Forelimb muscle (tissue), 1 donor: ENCODE data around the gene AQP1. TPM values are rescaled to one million over a fixed set of nuclear protein-coding genes. Genes with fewer than 3 reads are reported as not detected.

Source experiments
- DNase-seq: peaks from one replicate; pipeline ENCODE4 v3.0.0-alpha.2; 2013; ENCODE audit warnings: low read depth
- polyA plus RNA-seq: library from polyadenylated mRNA; unstranded; fragments of 120-200 nt; gene quantifications from one replicate; pipeline ENCODE4 v1.2.1, GENCODE V29; 2013; ENCODE audit not compliant: insufficient read length

AQP1 gene
- polyA plus RNA-seq, 1 donor, result 91.6 TPM

DNA sequence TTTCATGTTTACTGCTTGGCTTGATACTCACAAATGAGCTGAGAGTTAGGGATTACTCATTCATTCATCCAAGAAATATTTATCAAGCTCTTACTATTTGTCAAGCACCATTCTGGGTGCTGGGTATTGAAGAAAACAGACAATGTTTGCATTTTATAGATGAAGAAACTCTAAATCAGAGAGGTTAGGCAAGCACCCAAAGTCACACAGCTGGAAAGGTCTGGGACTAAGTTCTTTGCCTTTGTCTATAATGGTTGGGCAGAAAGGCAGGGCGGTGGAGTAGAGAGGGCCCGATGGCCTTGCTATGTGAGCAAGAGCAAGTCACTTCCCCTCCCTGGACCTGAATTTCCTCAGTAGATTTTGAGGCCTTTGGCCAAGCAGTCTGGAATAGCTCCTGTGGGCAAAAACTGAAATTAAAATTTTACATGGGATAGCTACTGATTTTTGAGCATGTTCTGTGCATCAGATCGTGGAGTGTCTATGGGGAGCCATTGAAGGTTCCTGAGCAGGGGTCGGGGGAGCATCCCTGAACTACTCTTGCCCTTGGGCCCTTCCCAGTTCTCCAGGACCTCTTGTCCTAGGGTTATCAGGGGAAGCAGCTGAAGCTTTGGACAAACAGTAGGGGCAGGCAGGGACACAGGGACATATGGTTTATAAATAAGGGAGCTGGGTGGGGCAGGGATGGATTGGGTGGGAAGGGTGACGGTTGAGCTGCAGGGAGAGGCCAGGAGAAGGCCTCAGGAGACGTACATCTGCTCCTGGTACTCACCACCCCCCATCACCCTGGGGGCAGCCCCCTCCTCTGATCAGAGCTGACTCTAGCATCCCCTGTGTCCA is 23.3 kb downstream of the AQP1 start:
- no peak for DNase-seq

DNA sequence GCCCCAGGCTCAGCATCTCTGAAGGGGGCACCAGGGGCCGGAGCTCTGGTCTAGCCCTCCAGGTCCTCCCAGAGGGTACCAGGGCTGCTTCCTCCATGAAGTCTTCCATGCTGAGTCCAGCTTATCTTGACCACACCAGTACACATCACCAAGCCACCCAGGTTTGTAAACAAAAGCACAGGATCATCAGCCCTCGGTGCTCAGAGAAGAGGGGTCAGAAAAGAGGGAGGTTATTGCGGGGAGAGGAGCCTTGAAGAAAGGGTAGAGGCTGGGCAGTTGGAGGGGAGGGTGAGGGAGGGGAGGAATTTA is 23.9 kb downstream of the AQP1 start:
- no peak for DNase-seq

DNA sequence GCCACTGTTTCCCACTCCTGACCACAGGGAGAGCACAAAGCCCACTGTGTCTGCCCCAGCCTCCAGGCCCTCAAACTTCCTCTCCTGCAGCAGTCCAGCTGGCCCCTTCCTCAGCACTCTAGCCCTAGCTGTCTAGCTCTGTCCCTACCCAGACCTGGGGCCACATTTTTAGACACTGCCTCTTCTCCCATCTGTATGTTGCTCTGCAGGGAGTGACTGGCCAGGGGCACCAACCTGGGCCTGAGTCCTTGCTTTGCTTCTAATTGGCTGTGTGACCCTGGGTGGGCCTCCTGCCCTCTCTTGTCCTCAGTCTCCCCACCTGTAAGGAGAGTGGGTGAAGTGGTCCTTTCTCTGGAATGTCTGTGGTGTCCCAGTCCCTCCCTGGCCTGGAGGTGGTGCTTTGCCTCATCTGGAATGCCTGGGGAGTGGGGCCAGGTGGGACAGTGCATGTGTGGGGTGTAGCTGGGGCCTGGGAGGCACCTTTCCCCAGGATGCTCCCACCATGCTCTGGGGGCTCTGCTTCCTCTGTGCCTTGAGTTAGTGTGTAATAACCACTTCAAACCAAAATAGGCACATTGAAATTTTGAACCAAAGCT is 25.1 kb downstream of the AQP1 start:
- DNase-seq, result no peak

DNA sequence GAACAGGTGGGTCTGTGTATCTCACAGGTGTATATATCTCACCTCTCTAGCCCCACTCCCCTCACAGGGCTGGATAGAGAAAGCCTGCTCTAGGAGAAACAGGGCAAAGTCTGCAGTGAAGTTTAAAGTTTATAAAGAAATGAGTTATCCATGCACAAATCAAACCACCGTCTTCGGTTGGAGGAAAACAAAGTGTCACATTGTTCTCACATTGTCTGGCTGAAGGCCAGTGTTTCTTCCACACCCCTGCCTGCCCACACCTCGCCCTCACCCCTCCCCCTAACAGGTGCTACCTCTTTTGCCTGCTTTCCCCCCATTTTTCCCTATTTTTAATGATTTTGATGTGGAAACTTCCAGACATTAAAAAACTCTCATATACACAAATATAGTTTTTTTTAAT is 25.8 kb downstream of the AQP1 start:
- DNase-seq, result no peak

DNA sequence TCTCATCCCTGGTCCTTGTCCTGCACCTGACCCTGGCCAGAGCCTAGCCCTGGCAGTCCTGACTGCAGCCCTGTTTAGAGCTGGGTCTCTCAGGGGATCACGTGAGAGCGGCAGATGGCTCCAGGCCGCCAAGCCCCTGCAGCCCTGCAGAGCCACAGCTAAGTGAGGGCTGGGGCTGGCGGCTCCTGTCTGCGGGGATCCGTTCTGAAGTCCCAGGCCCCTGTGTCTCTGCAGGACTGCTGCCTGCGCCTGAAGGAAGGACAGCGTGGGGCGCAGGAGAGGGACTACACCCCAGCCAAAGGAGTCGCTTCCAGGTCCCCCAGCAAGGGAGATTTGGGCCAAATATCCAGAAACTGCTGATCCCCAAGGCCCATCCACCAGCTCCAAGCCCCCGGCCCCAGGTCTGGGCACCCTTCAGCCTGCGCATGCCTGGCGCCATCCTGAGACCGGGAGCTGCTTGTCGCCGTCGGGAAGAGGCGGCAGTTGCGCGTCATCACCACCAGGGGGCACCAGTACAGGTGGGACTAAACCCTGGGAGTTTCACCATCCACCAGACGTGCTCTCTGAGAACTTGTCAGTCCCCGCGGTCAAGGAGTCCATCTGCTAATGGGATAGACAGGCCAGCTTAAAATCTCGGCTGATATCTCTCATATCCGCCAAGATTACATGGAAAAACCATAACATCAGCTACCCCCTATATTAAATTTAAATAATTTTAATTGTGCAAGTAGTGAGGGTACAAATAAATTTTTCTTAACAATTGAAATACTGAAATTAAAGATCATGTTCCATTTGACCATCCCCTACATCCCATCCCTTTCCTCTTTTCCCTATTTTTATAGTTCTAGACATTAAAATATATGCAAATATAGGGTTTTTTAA is 27.0 kb downstream of the AQP1 start:
- DNase-seq, result no peak

DNA sequence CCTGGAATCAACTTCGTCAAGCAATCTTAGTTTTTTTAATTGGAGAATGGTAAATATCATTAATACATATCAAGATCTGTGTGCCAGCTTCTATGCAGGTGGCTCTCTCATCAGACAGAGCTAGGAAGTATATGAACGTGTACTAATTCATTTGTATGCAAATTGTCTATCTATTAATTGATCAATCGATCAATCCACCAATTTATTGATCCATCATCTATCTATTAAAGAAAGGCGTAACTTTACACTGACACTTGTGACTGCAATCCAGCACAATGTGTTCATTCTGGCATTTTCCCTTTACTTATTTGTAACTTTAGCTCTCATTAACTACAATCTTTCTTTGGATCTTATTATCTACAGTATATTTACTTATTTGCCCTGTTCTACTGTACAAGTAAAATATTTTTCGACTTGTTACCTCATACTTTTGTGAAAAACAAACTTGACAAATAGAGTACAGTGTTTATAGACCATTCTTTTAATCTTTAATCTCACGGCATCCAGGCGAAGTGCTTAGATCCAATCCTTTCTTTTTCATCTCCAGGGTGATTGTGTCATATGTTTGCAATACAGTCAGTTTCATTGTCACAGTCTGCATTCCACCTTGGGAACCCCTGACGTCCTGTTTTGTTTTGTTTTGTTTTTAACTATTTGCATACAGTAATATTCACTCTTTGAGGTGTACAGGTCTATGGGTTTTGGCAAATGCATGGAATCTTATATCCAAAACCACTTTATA is 30.1 kb downstream of the AQP1 start:
- DNase-seq, result no peak

DNA sequence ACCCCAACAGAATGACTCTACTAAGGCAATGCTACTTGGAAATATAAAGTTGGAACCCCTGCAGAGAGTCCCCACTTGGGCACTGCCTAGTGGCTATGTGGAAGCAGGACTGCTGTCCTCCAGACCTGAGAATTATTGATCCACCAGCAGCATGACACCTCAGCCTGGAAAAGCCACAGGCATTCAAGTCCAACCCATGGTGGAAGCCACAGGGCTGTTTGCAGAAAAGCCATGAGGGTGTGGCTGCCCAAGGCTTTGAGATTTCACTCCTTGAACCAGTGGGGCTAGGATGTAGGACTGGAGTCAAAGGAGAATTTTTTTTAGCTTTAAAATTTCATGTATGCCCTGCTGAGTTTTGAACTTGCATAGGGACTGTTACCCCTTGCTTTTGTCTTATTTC is 38.5 kb downstream of the AQP1 start:
- no peak for DNase-seq

DNA sequence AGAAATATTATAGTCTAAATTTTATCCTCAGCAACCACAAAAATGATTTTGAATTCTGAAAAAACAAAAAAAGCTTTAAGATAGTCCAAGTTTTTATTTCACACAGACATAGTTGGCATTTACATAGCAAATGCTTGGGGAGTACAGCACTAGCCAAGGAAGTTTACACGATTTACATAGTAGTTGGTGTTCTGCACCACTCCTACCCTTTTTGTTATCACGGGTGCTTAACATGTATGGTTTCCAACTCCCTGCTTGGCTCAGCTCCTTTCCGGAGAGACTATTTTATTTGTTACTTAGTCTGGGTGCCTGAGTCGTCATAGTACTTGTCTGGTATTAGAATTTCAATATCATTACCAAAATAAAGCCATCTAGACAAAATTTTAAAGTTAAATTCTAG is 43.3 kb downstream of the AQP1 start:
- DNase-seq, result no peak

DNA sequence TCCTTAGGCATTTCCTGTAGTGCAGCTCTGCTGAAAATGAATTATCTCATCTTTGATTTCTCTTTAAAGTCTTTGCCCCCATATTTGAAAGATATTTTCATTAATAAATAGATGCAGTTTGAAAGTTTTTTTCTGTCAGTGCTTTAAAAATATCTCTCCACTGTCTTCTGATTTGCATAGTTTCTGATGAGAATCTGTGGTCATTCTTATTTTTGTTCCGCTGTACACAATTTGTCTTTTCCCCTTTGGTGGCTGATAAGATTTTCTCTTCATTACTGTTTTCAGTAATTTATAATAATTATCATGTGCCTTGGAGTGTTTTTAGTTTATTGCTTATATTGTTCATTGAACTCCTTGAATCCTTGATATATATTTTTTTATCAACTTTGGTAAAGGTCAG is 45.1 kb downstream of the AQP1 start:
- no peak for DNase-seq

DNA sequence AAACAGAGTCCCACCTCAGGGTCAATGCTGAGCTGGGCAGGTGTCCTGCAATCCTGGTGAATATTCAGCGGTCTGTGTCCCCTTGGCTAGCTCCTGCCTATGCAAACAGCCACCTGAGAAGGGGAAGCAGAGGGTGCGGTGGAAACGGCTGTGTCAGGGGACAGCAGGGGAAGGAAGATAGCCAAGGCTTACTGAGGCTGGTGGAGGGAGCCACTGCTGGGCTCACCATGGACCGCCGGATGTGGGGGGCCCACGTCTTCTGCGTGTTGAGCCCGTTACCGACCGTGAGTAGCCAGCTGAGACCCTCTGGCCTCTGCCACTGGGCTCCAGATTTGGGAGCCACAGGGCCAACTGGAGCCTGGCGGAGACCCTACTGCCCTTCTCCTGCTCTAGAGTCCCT is 52.2 kb downstream of the AQP1 start, which contains the start of gene GHRHR:
Gene GHRHR (plus strand): TSS at position 112 of the 400 bp plus-strand sequence. CDS start 116 bp downstream, at position 228.
- DNase-seq, result no peak

DNA sequence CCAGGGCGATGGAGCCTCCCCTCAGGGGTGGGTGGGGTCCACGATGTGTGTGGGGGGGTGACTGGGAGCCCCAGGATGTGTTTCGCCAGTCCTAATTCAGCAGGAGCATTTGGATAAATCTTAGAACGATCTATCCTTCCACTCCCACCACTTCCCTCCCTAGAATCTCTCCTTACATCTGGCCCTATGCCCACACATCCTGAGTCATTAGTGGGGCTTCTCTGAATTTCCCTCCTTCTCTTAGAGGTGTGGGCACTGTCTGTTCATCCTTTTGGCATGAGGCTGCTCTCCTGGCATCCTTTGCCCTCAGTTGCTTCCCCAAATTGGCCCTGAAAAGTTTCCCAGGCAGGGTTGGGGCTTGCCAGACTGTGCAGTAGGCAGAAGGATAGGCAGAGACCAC is 53.7 kb downstream of the AQP1 start:
- DNase-seq, result no peak

DNA sequence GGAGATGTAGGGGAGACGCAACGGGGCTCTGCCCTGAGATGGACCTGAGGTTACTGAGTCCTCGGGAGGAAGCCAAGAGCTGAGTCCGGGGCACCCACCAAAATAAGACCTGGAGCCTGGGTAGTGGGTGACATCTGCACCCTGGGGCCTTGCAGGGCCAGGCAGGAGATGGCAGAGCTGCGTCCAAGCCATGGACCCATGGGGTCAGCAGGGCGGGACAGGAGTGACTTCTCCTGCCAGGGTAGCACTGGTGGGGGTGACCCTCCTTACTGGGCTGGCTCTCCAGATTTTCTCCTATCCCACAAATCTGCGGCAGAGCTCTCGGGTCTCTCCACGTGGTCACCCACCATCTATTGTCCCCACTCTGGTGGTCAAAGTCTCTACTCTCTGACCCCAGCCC is 54.2 kb downstream of the AQP1 start:
- no peak for DNase-seq

DNA sequence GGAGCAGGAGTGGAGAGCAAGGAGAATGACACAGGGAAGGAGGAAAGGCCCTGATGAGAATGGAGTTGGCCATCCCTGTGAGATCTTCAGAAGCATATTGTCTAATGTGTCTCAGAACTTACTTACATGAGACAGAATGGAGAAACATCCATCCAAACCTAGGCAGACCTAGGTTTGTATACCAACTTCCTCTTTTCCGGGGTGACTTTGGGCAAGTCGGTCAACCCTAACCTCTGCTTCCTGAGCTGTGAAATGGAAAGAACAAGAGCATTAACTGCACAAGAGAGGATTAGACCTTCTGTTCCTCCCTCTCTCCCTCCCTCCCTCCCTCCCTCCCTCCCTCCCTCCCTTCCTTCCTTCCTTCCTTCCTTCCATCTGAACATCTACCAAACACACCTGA is 56.6 kb downstream of the AQP1 start:
- DNase-seq, result no peak

DNA sequence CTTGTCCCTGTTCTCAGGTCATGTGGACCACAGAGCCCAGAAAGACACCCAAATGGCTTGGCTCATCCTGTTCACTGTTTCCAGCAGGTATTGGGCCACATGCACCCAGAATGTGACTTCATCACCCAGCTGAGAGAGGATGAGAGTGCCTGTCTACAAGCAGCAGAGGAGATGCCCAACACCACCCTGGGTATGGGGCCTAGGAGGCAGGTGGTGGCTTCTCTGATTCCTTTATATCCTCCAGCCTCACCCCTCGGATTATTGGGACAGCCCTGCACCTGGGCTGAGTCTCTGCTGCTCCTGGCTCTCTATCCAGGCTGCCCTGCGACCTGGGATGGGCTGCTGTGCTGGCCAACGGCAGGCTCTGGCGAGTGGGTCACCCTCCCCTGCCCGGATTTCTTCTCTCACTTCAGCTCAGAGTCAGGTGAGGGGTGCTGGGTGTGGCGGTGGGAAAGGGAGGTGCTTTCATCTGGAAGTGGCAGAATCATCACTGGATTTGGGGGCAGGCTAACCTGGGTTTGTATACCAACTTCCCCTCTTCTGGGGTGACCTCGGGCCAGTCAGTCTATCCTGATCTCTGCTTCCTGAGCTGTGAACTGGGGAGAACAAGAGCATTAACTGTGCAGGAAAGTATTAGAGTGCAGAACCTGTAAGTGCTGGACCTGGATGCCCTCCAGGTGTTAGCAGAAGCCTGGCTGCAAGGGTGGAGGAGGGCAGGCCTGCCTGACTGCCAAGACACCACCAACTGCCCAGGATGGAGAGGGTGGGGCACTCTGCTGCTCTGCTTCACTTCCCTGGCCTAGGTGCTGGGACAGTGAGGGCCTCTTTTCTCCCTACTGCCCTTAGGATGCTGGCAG is 57.3 kb downstream of the AQP1 start:
- DNase-seq, result no peak

DNA sequence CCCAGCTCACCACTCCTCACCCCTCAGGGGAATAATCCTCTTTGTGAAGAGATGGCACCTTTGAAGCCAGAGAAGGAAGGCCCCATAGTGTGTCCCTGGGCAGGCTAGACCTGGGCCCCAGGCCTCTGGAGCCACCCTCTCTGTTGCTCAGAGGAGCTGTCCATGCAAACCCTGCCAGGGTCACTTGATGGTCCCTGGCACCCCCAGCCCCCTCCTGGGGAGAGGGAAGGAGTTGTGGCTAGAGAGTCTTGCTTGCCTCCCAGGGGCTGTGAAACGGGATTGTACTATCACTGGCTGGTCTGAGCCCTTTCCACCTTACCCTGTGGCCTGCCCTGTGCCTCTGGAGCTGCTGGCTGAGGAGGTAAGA is 57.9 kb downstream of the AQP1 start:
- no peak for DNase-seq

DNA sequence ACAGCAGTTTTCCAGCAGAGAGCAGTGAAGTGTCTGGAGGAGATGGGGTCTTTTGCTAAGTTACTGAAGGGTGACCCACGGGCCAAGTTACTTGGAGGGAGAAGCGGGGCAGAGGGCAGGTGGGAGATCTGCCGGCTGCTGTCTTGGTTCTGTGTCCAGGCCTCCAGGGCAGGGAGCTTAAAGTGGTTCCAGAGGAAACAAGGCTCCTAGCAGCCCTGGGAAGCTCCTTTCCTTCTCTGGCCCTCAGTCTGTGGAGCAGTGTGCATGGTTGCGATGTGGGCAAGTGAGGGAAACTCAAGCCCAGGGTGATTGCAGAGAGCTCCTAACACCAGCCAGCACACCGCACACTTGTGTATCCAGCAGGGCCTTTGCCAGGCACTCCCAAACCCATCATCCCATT is 58.4 kb downstream of the AQP1 start:
- DNase-seq, result no peak

DNA sequence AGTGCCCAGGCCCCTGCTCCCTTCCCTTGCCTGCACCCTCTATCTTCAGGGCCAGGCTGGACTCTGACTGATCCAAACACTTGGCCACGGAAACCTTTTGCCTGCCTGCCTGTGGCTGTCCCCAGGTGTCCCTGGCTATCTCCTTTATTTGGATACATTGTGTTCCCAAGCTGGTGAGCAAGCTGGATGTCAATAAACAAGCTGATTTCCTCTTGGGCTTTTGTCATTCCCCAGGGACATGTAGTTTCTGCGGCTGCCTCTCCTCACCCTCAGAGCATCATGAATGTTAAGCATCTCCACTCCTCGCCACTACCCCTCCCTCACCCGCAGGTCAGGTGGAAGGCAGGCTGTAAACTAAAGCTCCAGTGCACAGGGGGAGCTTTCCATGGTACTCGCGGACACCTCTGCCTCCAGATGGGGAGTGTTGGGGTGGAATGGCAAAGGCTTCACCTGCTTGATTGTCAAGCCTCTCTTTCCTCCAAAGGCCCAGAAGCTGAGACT is 59.0 kb downstream of the AQP1 start:
- DNase-seq, result no peak

DNA sequence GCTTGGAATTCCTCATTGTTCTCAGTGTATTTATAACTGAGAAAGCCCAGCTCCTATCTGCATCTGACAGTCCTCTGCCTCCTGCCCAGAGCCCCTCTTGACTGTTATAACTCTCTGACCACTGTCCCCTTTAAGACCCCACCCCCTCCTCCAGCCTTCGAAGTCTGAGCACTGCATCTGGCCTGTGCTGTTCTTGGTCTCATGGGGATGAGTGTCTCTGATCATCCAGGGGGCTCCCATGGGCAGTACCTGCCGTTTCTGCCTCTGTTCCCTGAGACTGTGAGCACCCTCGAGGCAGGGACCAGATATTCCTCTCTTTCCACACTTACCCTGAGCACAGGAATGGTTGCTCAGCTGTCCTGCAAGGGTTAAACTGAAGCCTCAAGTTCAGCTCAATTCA is 59.8 kb downstream of the AQP1 start:
- no peak for DNase-seq

DNA sequence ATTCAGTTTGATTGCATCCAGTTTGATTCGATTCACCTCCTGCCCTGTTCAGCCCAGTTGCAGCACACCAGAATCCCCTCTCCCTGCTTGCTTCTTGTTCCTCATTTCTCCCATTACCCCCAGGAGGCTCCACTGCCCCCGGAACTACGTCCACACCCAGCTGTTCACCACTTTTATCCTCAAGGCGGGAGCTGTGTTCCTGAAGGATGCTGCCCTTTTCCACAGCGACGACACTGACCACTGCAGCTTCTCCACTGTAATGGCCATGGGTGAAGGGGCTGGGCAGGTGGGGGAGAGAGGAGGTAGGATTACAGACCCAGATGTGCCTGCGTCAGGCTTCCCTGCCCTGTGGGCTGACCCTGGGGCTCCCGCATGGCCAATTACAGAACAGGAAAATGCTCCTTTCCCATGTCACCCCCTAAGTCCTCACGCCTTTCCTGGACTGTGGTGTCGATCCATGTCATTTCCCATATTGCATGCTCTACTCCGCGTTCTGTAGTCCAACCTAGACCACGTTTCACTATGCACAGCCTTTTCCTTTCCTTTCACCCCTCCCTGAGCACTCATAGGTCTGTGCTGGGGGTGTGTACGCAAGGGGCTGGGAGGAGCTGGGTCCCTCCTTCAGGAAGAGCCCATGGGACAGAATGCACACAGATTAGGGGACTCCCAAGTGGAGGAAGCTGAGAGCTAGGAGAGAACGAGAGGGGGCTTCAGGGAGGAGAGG is 60.3 kb downstream of the AQP1 start:
- DNase-seq, result no peak

DNA sequence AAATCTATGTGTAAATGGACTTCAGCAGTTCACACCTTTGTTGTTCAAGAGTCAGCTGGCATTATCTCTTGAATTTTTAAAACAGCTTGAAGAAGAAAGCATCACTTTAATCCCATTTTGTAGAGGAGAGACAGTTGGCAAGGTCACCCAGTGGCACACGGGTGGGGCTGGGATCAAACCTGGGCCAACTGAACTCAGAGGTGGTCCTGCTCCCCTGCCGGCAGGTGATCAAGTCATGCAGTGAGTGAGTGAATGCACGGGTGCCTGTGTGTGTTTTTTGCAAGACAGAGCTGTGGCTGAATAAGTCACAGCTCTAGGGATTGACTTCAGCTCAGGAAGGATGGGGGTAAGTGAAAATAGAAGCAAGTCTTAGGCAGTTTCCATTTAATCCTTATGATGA is 61.6 kb downstream of the AQP1 start:
- no peak for DNase-seq
